IPS DF 6.9 (cell line): Measurements from ENCODE around the gene DSE.

Experiments used
- DNase-seq: peaks from one replicate; pipeline ENCODE4 v3.0.0-alpha.2; 2013; ENCODE audit warnings: low read depth, low spot score
- H3K27ac ChIP-seq: one replicate; pipeline ENCODE4 v1.5.1; 2013; ENCODE audit warnings: low read length, control low read depth
- H3K27me3 ChIP-seq: 2 replicates; pipeline ENCODE4 v1.6.1; 2013; ENCODE audit warnings: mild to moderate bottlenecking, low read length; ENCODE audit not compliant: control insufficient read depth, insufficient read depth
- H3K36me3 ChIP-seq: 2 replicates; pipeline ENCODE4 v1.6.1; 2013; ENCODE audit warnings: low read length; ENCODE audit not compliant: control insufficient read depth, insufficient read depth
- H3K4me1 ChIP-seq: 2 replicates; pipeline ENCODE4 v1.6.1; 2013; ENCODE audit warnings: low read length; ENCODE audit not compliant: control insufficient read depth, insufficient read depth
- H3K4me3 ChIP-seq: 2 replicates; pipeline ENCODE4 v1.5.1; 2013; ENCODE audit warnings: mild to moderate bottlenecking, low read length
- H3K9me3 ChIP-seq: 2 replicates; pipeline ENCODE4 v1.6.1; 2013; ENCODE audit warnings: low read length, inconsistent platforms; ENCODE audit not compliant: control insufficient read depth, insufficient read depth
- WGBS: extraction: QIAGEN DNeasy Blood & Tissue Kit; methylation state at CpG from one replicate; pipeline ENCODE4 v1.1.7; 2013; ENCODE audit warnings: mixed read lengths, missing lambda C conversion rate; ENCODE audit not compliant: insufficient read length, insufficient coverage; 5-methylcytosine and 5-hydroxymethylcytosine counted together

DSE gene

GRCh38 chr6:116452531-116452930, 81.8 kb downstream of the DSE start:
- no peak overlapping the region for H3K27ac ChIP-seq
- no peak overlapping the region for H3K4me3 ChIP-seq
- no peaks in the 10 kb centered on the region for H3K27me3 ChIP-seq
- H3K4me1 ChIP-seq = peaks cover 2% of the 10 kb centered on the region; the same call in 1 of the 2 replicates
- no peaks in the 10 kb centered on the region for H3K9me3 ChIP-seq
- WGBS = no CpG with 5 or more reads among the region's 2 CpGs
- no peak for DNase-seq
- H3K36me3 ChIP-seq = no peaks in the 10 kb centered on the region

GRCh38 chr6:116456106-116456505, 85.4 kb downstream of the DSE start:
- Histone ChIP-seq H3K36me3 (no peaks in the 10 kb centered on the region), H3K9me3 (no peaks in the 10 kb centered on the region), H3K4me3 (no peak overlapping the region), H3K27ac (no peak overlapping the region), H3K27me3 (peaks cover 4% of the 10 kb centered on the region; the same call in 1 of the 2 replicates), H3K4me1 (no peaks in the 10 kb centered on the region)
- DNase-seq = no peak
- no CpG with 5 or more reads among the region's 3 CpGs for WGBS

- Histone ChIP-seq H3K27me3 (peaks cover 7% of the 10 kb centered on the region; the same call in 1 of the 2 replicates), H3K4me1 (no peaks in the 10 kb centered on the region; the same call in 1 of the 2 replicates), H3K27ac (no peak overlapping the region), H3K9me3 (no peaks in the 10 kb centered on the region), H3K4me3 (no peak overlapping the region), H3K36me3 (no peaks in the 10 kb centered on the region)
- no peak for DNase-seq
- no CpG with 5 or more reads among the region's 2 CpGs for whole genome bisulfite sequencing
Measured at GRCh38 chr6:116456927-116457326, 86.2 kb downstream of the DSE start.

- no peaks in the 10 kb centered on the region for H3K9me3 ChIP-seq
- no CpG with 5 or more reads among the region's 9 CpGs for WGBS
- no peak for DNase-seq
- H3K4me3 ChIP-seq = no peak overlapping the region
- H3K27ac ChIP-seq = no peak overlapping the region
- H3K4me1 ChIP-seq = no peaks in the 10 kb centered on the region; the same call in 1 of the 2 replicates
- peaks cover 11% of the 10 kb centered on the region; the same call in 1 of the 2 replicates for H3K27me3 ChIP-seq
- H3K36me3 ChIP-seq = no peaks in the 10 kb centered on the region
Measured at GRCh38 chr6:116458264-116458663, 87.5 kb downstream of the DSE start.

DNA sequence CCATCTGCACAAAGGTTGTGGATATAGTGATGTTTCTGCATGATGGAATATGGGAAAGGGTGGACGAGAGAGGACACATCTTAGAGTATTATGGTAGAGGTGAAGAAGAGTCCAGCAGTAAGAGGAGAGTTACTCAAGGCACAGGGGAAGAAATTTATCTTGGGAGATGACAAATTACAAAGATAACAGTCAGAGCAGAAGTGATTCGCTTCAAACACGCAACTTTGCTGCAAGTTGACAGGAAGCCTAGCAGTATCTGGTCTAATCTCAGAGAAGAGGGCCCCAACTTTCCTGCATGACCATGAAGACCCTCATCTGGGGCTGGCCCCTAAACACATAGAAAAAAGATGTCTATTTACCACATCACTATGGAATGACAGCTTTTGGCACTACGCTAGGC, 89.2 kb downstream of the DSE start:
- Histone ChIP-seq H3K27ac (no peak overlapping the region), H3K9me3 (no peaks in the 10 kb centered on the region), H3K36me3 (no peaks in the 10 kb centered on the region), H3K4me3 (no peak overlapping the region), H3K4me1 (no peaks in the 10 kb centered on the region; the same call in 1 of the 2 replicates), H3K27me3 (peaks cover 13% of the 10 kb centered on the region; the same call in 1 of the 2 replicates)
- WGBS = 100% methylated on average over 1 of the region's 4 CpGs
- no peak for DNase-seq

DNA sequence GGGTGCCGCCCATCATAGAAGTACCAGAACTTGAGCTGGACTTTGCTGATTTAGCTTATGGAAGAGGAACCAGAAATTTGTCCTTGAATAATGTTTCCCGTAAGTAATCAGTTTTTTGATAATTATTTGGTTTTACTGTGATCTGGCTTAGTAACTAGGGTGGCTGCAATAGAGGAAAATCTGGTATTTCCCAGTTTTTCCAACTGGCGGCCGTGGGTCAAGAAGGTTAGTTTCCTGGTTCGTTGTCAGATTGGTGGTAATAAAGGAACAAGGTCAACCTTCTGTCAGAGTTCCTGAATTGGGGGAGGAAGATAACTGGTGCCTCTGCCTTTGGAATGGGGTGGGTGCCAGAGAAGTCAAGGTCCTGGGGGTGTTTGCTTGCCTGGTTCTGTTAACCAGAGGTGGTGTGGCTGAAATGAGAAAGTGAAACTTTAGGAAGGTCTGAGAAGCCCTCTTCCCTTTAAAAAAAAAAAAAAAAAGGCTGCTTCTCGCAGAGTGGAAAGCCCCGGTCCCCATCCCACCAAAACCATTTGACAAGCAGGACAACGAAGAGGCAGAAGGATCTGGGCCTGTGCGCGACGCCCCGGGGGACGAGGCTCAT, 90.7 kb downstream of the DSE start, which contains the start of gene CALHM6:
CALHM6 (plus strand) TSS at position 45 of the 601 bp plus-strand sequence; CDS start at position 600, 555 bp downstream.
- Histone ChIP-seq H3K27me3 (peaks cover 13% of the 10 kb centered on the region; the same call in 1 of the 2 replicates), H3K27ac (no peak within 1 kb of the TSS)
- no CpG with 5 or more reads among the region's 13 CpGs for WGBS

DNA sequence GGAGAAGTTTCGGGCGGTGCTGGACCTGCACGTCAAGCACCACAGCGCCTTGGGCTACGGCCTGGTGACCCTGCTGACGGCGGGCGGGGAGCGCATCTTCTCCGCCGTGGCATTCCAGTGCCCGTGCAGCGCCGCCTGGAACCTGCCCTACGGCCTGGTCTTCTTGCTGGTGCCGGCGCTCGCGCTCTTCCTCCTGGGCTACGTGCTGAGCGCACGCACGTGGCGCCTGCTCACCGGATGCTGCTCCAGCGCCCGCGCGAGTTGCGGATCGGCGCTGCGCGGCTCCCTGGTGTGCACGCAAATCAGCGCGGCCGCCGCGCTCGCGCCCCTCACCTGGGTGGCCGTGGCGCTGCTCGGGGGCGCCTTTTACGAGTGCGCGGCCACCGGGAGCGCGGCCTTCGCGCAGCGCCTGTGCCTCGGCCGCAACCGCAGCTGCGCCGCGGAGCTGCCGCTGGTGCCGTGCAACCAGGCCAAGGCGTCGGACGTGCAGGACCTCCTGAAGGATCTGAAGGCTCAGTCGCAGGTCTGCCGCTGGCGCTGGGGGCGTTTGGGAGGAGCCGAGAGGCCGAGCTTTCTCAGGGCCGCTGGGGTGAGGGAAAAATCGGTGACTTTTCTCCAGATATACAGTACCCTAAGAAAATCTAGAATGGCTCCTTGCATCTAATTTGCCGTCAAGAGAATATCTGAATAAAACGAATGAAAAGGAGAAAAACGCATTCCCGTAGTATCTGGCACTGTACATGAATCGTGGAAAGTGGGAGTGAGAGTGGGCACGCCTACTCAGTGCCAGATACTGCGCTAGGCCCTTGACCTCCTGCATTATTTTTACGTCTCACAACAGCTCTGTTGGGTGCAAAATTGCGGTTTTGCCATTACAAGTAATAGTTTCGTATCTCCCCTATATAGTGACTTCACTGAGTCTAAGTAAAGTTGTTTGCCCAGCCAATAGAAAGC, 91.5 kb downstream of the DSE start:
- H3K9me3 ChIP-seq = no peaks in the 10 kb centered on the region
- H3K4me3 ChIP-seq = peak overlapping the region; percentile 43; the same call in 1 of the 2 replicates
- peak; percentile 37 for DNase-seq
- no peaks in the 10 kb centered on the region for H3K36me3 ChIP-seq
- no CpG with 5 or more reads among the region's 84 CpGs for WGBS
- H3K27me3 ChIP-seq = peaks cover 13% of the 10 kb centered on the region; the same call in 1 of the 2 replicates
- H3K27ac ChIP-seq = no peak overlapping the region
- H3K4me1 ChIP-seq = no peaks in the 10 kb centered on the region; the same call in 1 of the 2 replicates

More for the DNA sequence above, 90.7 kb downstream of the DSE start, which contains the start of gene CALHM6:
- Histone ChIP-seq H3K4me3 (peak within 1 kb of the TSS; percentile 43; the same call in 1 of the 2 replicates), H3K4me1 (no peaks in the 10 kb centered on the region; the same call in 1 of the 2 replicates), H3K36me3 (no peaks in the 10 kb centered on the region), H3K9me3 (no peaks in the 10 kb centered on the region)
- DNase-seq = no peak

DNA sequence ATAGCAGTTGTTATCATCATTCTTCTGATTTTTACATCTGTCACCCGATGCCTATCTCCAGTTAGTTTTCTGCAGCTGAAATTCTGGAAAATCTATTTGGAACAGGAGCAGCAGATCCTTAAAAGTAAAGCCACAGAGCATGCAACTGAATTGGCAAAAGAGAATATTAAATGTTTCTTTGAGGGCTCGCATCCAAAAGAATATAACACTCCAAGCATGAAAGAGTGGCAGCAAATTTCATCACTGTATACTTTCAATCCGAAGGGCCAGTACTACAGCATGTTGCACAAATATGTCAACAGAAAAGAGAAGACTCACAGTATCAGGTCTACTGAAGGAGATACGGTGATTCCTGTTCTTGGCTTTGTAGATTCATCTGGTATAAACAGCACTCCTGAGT, 92.6 kb downstream of the DSE start:
- Histone ChIP-seq H3K36me3 (no peaks in the 10 kb centered on the region), H3K27ac (no peak overlapping the region), H3K4me1 (no peaks in the 10 kb centered on the region; the same call in 1 of the 2 replicates), H3K27me3 (peaks cover 13% of the 10 kb centered on the region; the same call in 1 of the 2 replicates), H3K9me3 (no peaks in the 10 kb centered on the region), H3K4me3 (no peak overlapping the region)
- DNase-seq = no peak
- WGBS = no CpG with 5 or more reads among the region's 4 CpGs

DNA sequence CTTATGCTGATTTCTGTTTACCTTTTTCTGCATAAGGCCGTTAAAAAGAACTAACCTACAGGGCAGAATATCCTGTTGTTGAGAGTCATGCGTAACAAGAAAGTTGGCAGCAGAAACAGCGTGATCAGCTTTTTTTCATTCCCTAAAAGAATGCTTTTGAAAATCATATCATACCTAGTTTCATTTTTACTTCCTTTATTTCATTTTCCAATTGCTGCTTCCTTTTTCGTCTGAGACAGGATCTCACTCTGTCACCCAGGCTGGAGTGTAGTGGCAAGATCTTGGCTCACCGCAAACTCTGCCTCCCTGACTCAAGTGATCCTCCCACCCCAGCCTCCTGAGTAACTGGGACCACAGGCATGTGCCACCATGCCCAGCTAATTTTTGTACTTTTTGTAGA, 94.5 kb downstream of the DSE start:
- Histone ChIP-seq H3K4me1 (no peaks in the 10 kb centered on the region; the same call in 1 of the 2 replicates), H3K27me3 (peaks cover 13% of the 10 kb centered on the region; the same call in 1 of the 2 replicates), H3K27ac (no peak overlapping the region), H3K9me3 (no peaks in the 10 kb centered on the region), H3K4me3 (no peak overlapping the region), H3K36me3 (no peaks in the 10 kb centered on the region)
- WGBS = no CpG with 5 or more reads among the region's 5 CpGs
- no peak for DNase-seq

DNA sequence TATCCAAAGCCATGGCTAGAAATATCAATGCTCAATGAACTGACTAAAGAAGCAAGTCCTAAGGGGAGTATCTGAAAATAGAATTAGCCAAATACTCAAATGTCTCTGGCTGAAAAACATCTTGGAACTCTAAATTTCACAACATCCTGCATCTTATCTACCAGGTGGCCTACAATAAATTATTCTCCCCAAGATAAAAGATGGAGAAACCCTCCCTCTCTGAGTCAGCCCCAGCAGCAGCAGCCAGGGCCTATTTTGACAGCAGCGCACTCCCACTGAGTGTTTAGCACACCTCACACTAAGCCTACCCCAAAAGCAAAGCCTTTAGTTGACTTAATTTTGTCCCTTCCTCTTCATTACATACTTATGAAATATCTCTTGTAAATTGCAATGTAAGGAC, 96.3 kb downstream of the DSE start:
- H3K36me3 ChIP-seq = no peaks in the 10 kb centered on the region
- H3K27me3 ChIP-seq = peaks cover 6% of the 10 kb centered on the region; the same call in 1 of the 2 replicates
- no peak for DNase-seq
- no peaks in the 10 kb centered on the region; the same call in 1 of the 2 replicates for H3K4me1 ChIP-seq
- H3K9me3 ChIP-seq = no peaks in the 10 kb centered on the region
- H3K27ac ChIP-seq = no peak overlapping the region
- no peak overlapping the region for H3K4me3 ChIP-seq
- WGBS = no CpG with 5 or more reads among the region's 1 CpG
